Mucosa of gallbladder (tissue), 1 donor: ENCODE data around the gene LRSAM1. TPM values are rescaled to one million over a fixed set of nuclear protein-coding genes. Genes with fewer than 3 reads are reported as not detected.
"Not testable (repeated sequence)": the region's sequence is repeated elsewhere in the genome, so short reads cannot be mapped to it uniquely, and the experiment has no call there.

Experiments
- DNase-seq: peaks from one replicate; pipeline ENCODE4 v3.0.0-alpha.2; 2020; ENCODE audit warnings: low spot score
- total RNA-seq: library from RNA; stranded (reverse); gene quantifications from one replicate; pipeline ENCODE4 v1.2.1, GENCODE V29; 2021
- donor health status: DM: no; HTN: no; CAD: no.

LRSAM1 gene
- total RNA-seq, 1 donor from 2014 or later = 30.1 TPM

- DNase-seq = no peak
Measured at GRCh38 chr9:127457191-127457878, 6.0 kb downstream of the LRSAM1 start.

- DNase-seq = no peak
Measured at GRCh38 chr9:127458921-127459320, 7.6 kb downstream of the LRSAM1 start.

DNA sequence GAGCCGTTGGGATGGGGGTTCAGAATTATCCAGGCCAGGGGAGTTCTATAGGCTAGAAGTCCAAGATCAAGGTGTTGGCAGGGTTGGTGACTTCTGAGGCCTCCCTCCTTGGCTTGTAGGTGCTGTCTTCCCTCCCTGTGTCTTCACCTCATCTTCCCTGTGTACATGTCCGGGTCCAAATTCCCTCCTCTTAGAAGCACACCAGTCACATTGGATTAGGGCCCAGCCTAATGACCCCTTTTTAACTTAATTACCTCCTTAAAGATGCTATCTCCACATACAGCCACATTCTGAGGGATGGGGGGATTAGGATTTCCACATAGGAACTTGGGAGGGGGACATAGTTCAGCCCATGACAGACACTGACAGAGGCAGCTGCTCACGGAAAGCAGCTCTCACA is 12.1 kb downstream of the LRSAM1 start:
- DNase-seq = no peak

DNA sequence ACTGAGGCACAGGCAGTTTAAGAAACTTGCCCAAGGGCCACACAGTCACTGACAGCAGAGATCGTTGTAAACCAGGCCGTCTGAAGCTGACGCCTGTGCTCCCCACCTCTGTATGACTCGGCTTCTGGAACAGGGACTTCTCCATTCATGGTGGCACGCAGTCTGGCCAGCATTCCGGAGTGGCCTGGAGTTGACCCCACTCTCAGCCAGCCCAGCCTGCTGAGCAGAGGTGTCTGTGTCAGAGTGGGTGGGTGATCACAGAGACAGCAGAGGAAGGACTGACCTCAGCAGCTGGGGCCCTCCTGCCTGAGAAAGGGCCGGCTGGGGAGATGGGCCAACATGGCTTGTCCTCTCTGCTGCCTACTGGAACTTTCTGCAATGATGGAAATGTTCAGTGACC is 12.6 kb downstream of the LRSAM1 start:
- DNase-seq = no peak

- not testable (repeated sequence) for DNase-seq
Measured at GRCh38 chr9:127466407-127466917, 15.2 kb downstream of the LRSAM1 start.

GRCh38 chr9:127467621-127468020 is 16.3 kb downstream of the LRSAM1 start:
- DNase-seq = no peak

DNA sequence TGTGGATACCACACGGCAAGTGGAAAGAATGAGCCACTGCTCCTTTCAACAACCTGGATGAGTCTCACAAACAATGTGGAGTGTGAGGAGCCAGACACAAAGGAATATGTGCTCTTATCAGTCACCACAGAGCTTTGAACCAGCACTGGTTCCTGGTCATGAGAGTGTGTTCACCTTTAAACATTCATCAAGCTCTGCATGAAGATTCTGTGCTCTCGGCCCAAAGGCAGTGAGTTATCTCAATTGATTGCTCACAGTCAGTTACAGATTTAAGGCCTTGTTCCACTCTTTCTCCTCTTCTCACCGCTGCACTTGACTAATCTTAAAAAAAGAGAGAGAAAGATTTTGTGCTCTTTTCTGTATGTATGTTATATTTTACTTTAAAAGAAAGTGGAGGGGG is 19.4 kb downstream of the LRSAM1 start:
- no peak for DNase-seq

DNA sequence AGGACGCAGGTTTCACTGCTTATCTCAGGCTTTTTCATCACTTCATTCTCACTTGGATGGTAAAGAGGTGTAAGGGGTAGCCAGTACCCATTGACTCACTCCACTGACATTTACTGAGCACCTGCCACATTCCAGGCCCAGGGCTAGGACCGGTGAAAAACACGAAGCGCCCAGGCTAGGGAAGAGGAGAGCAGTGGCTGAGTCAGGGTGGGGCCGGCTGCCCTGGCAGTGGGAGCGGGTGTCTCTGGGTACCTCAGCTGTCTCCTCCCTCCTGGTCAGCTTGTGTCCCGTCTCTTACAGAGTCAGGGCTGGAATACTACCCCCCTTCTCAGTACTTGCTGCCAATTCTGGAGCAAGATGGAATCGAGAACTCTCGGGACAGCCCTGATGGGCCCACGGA is 22.2 kb downstream of the LRSAM1 start:
- no peak for DNase-seq

GRCh38 chr9:127473932-127474331 is 22.6 kb downstream of the LRSAM1 start:
- no peak for DNase-seq

DNA sequence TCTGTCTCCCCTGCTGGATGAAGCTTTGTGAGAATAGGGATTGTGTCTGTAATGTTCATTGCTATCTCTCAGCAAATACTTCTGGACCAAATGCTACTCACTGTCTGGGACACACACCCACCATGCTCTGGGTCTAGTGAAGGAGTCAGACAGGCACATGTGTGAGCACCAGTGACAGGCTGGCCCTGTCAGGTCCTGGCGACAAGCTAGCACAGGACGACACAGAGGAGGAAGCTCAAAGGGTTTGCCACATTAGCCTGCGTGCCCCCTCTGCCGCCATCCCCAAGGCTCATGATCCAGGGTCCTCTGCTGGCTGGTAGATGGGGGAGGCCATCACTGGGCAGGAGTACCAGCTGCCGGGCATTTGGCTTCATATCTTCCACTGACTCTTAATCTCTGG is 23.3 kb downstream of the LRSAM1 start:
- DNase-seq = no peak

- no peak for DNase-seq
Measured at GRCh38 chr9:127479507-127480081, 28.3 kb downstream of the LRSAM1 start.

DNA sequence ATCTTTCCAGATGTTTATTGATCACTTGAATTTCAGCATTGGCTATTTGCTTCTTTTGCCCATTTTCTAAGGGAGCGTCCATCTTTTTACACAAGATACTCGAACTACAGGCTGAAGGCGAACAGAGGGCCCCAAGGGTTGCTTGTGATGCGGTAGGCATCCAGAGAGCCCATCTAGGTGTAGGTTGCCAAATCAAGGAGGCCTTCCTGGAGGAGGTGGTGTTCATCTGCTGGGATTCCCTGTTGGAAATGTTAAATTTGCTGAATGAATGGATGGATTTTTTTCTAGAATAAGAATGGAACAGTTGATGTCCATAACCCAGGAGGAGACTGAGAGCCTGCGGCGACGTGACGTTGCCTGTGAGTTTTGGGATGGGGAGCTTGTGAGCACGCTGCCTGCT is 31.4 kb downstream of the LRSAM1 start:
- DNase-seq = no peak

GRCh38 chr9:127485995-127486394 is 34.7 kb downstream of the LRSAM1 start:
- no peak for DNase-seq

DNA sequence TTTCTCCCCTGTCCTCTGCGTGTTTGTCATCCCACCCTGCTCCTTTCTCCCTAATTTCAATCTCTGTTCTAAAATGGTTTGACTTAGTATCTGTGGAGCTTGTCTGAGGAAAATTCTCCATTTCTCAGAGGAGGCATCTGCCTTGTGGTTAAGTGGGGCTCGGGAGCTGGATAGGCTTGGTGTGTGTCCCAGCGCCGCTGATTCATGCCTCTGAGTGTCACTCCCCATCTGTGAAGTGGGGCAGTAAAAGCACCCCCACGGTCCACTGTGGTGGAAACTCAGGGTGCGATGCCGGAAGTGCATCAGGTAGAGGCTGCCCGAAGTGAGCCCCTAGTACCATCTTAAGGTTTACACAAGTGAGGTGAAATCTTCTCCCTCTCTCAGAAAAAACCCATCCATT is 37.6 kb downstream of the LRSAM1 start:
- no peak for DNase-seq

DNA sequence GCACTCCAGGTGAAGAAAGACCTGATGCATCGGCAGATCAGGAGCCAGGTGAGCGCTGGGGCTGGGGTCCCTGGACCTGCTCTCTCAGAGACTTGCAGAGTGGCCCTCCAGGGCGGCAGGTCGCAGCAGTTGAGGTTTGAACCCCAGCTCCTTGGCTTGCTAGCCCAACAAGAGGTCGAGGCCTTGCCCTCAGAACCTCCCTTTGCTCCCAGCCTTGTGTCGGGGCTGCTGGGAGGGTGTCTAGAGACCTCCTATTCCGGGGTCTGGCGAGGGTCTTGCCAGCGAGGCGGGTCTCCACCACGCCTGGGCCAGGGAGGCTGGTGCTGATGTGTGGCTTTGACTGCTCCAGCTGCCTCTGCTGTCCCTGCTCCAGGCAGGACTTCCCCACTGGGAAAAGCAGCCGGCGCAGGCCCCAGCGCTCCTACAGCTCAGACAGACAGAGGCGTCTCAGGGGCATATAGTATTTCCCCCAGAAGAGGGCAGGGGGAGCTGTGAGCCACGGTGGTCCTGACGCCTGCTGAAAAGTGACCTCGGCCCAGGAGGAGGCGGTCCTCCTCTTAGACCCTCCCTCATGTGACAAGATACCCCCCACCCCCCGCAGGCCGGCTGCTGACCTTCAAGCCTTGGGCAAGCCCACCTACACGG is 38.3 kb downstream of the LRSAM1 start:
- DNase-seq = no peak

GRCh38 chr9:127490535-127491230 is 39.4 kb downstream of the LRSAM1 start:
- no peak for DNase-seq

DNA sequence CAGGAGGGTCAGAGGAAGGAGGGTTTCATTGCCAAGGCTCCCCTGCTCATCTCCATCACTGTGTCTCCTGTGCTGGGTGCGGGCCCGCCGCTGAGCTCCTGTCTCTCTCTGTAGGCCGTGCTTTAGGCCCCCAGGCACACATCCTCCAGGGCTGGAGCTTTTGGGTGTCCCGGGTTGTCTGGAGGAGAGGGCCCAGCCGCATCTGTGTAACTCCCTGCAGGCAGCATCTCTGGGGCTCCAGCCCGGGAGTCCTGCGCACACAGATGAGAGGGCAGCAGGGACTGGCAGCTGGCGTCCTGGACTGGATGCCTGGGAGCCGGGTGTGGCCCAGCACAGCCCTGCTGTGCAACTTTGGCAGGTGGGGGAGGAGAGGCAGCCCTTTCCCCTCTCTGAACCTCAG is 40.2 kb downstream of the LRSAM1 start:
- no peak for DNase-seq

DNA sequence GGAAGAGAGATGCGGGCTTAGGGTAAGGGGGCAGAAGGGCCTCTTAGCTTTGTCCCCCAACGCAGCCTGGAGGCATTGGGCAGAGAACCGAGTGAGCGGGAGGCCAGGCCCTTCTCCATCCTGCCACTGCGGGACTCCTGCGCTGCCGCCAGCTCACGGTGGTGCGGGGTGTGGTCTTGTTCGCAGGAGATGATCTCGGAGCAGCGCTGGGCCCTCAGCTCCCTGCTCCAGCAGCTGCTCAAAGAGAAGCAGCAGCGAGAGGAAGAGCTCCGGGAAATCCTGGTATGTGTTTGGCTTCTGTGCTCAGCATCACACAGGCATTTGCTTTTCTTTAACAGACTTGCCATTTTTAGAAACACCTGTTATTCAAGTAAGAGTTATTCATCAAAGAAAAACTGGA is 41.3 kb downstream of the LRSAM1 start:
- DNase-seq = no peak

- no peak for DNase-seq
Measured at GRCh38 chr9:127493592-127494303, 42.4 kb downstream of the LRSAM1 start.

GRCh38 chr9:127494304-127494702 is 43.0 kb downstream of the LRSAM1 start:
- DNase-seq = no peak

DNA sequence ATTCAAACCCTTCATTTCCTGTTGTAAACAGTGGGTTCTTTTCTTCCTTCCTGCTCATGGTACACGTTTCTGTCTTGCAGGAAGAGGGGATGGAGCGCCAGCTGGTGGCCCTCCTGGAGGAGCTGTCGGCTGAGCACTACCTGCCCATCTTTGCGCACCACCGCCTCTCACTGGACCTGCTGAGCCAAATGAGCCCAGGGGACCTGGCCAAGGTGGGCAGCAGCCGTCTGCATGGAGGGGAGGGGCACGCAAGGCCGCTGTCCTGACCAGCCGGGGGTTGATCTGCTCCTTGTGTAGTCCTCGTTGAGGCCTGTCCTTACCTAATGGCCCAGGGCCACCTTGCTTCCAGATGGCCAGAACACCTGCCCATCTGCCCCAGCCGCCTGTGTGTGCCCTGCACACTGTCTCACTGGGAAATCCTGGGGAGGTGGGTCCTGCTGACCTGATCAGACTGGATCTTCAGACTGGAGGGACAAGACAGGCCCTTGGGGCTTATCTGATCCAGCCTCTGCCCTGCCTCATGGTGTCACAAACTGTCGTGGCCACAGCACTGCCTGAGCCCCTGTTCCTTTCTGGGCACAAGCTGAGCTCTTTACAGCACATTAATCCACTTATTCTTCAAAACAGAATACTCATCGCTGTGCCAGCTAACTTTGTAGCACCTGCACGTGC is 44.7 kb downstream of the LRSAM1 start:
- no peak for DNase-seq
